NCI-H1092 (cell line): Measurements from ENCODE around the gene GMNN.
A peak's percentile ranks its signal among the peaks of the same experiment; 100 is the strongest.
"Not testable (repeated sequence)": the region's sequence is repeated elsewhere in the genome, so short reads cannot be mapped to it uniquely, and the experiment has no call there.

Experiments
- DNase-seq: peaks from one replicate; lab custom pipeline; 2025; lab: John Stamatoyannopoulos, UW

The GMNN gene

GRCh38 chr6:24774696-24775519, at the start of gene GMNN:
TSS of gene GMNN (plus strand) at chr6:24774937. CDS start at chr6:24777247, 2,310 bp downstream.
- peak; percentile 93 for DNase-seq

- DNase-seq: not testable (repeated sequence)
These were observed 44.1 kb upstream of the GMNN start for GRCh38 chr6:24730653-24731052.

- not testable (repeated sequence) for DNase-seq
These were observed 43.1 kb upstream of the GMNN start for GRCh38 chr6:24731456-24732134.

GRCh38 chr6:24734166-24734565, 40.6 kb upstream of the GMNN start:
- DNase-seq: no peak

- DNase-seq: not testable (repeated sequence)
These were observed 40.0 kb upstream of the GMNN start for GRCh38 chr6:24734710-24735109.

GRCh38 chr6:24738741-24739140, 36.0 kb upstream of the GMNN start:
- no peak for DNase-seq

- DNase-seq: no peak
These were observed 33.9 kb upstream of the GMNN start for GRCh38 chr6:24740861-24741260.

GRCh38 chr6:24742216-24742738, 32.5 kb upstream of the GMNN start:
- DNase-seq: no peak

GRCh38 chr6:24743265-24743943, 31.3 kb upstream of the GMNN start:
- no peak for DNase-seq

GRCh38 chr6:24743944-24744335, 30.8 kb upstream of the GMNN start:
- DNase-seq: no peak

- no peak for DNase-seq
These were observed 29.8 kb upstream of the GMNN start for GRCh38 chr6:24744911-24745310.

- no peak for DNase-seq
These were observed 25.4 kb upstream of the GMNN start for GRCh38 chr6:24749297-24749696.

GRCh38 chr6:24750878-24751277, 23.9 kb upstream of the GMNN start:
- DNase-seq: not testable (repeated sequence)

- no peak for DNase-seq
These were observed 22.2 kb upstream of the GMNN start for GRCh38 chr6:24752503-24752902.

- no peak for DNase-seq
These were observed 21.7 kb upstream of the GMNN start for GRCh38 chr6:24752917-24753492.

GRCh38 chr6:24753545-24753944, 21.2 kb upstream of the GMNN start:
- no peak for DNase-seq

GRCh38 chr6:24754378-24754777, 20.4 kb upstream of the GMNN start:
- not testable (repeated sequence) for DNase-seq

- DNase-seq: no peak
These were observed 19.5 kb upstream of the GMNN start for GRCh38 chr6:24755279-24755678.

- no peak for DNase-seq
These were observed 17.1 kb upstream of the GMNN start for GRCh38 chr6:24757611-24758010.

GRCh38 chr6:24759718-24760117, 15.0 kb upstream of the GMNN start:
- DNase-seq: no peak

GRCh38 chr6:24760210-24760609, 14.5 kb upstream of the GMNN start:
- DNase-seq: no peak

GRCh38 chr6:24761193-24761835, 13.4 kb upstream of the GMNN start:
- DNase-seq: no peak
